ENCODE measurements around the gene IL1RAPL1.

Gene IL1RAPL1

GRCh38 chrX:29834311-29834710, 1247.1 kb downstream of the IL1RAPL1 start:
- no peak for DNase-seq

DNA sequence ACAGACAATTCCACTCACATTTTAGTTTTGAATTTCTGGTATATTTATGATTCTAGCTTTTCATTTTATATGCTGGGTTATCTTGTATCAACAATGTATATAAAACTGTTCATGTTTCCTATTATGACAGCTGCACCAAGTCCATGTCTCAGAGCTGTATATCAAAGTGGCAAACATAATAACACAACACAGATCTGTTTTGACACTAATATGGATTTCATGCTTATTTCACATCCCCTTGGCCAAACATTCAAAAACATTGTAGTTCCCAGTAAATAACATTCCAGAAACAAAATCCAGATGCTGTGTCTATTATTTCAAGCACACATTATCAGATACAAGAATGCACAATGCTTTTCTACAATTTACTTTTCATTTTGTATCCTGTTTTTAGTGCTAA, 1247.5 kb downstream of the IL1RAPL1 start:
- DNase-seq, result no peak

- DNase-seq, result no peak
Measured at GRCh38 chrX:29841750-29842149, 1254.5 kb downstream of the IL1RAPL1 start.

GRCh38 chrX:29842552-29842951, 1255.3 kb downstream of the IL1RAPL1 start:
- no peak for DNase-seq

DNA sequence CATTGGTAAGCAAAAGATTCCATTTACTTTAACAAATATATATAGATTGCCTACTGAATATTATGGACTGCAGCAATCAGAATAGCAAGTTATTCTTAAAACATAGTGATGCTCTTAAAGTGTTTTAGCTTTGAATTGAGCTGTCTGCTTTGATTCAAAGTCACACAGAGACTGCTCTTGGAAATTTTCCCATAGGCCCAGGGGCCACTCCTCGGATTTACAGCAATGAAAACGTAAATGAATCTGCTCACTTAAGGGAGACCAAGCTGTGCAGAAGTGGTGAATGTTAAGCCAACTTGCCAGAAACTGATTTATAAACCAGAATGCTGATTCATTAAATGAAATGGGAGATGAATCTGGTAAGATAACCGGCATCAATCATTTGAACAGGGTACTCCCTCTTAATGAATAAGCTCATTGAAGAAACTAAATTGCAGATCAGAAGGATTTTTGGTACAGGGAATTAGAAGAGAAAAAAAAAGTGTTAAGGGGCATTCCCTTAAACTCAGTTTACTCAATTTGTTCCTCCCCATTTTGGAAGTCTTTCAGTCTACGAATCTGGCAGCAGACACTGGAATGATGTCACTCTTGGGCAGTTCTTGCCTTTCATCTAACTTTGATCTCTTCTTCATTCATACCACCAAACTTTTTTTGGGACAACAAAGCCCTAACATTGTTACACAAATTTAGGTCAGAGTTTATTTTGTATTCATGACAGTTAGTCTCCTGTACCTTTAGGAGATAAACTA, 1264.8 kb downstream of the IL1RAPL1 start:
- no peak for DNase-seq

- DNase-seq, result no peak
Measured at GRCh38 chrX:29852767-29853166, 1265.5 kb downstream of the IL1RAPL1 start.

DNA sequence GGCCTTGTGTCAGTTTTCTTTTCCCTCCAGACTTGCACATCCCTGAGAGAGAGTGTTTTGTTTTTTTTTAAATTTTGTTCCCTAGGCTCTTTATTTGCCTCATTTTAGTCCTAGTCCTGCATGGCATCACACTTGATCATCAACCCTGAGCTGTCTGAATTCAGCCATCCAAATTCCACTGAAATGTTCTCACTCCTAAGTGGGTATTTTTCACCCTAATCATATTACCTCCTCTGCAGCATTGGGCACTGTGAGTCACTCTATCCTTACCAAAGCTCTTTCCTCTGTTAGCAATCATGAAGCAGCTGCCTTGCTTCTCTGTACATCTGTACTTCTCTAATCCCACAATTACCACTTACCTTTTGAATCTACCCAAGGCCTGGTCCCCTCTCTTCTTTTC, 1271.5 kb downstream of the IL1RAPL1 start:
- no peak for DNase-seq

DNA sequence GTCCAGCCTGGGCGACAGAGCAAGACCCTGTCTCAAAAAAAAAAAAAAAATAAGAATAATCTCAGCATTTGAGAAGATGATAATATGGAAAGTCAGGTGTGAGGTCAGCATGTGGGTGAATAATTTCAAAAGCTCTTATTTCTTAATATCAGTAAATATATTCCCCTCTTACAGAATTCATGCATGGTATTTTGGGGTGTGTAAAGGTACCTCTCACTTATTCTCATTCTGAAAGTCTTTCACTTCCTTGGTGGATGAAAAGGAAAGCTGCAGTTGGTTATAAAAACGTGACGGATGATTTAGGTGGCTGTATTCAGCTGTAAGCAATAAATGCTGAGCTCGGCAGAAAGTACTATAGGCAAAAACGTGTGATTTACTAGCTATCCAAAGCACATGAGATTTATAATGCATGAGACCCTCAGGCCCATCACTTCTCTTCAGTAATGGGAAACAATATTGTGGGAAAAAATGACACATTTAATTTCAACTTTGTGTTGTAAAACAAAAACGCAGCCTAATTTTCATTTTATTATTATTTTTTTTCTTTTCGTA, 1275.0 kb downstream of the IL1RAPL1 start:
- no peak for DNase-seq

DNA sequence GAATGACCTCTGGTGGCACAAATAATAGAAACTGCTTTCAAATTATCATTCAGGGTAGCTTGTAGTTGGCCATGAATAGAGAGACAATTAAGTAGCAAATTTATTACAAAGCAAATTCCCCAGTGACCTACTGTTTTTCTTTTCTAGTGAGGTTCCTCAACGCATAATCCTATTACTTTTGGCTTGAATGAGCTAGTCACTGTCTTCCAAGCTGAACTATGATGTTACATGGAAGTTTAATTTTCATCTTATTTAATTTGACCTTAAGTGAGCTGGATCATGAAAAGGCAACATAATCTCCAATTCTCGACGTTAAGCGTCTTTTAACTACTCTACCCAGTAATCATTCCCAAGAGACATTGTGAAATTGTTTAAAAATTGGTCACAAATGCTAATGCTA, 1280.7 kb downstream of the IL1RAPL1 start:
- DNase-seq, result no peak

DNA sequence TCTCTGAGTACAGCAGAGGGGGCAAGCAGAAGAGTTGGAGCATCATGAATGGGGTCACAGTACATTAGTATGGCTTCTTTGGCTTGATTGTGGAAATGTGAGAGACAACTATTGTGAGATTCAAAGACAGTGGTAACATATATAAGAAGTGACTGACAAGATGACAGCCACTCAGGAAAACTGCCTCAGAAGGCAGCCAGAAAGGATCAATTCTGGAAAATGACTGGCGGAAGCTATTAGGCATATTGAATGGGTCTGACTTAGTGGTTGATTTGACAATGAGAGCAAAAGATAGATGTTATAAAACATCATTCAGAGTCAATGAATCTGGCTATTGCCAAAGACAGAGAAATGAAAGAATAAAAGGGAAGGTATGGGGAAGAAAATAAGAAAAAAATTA, 1282.6 kb downstream of the IL1RAPL1 start:
- DNase-seq, result no peak

DNA sequence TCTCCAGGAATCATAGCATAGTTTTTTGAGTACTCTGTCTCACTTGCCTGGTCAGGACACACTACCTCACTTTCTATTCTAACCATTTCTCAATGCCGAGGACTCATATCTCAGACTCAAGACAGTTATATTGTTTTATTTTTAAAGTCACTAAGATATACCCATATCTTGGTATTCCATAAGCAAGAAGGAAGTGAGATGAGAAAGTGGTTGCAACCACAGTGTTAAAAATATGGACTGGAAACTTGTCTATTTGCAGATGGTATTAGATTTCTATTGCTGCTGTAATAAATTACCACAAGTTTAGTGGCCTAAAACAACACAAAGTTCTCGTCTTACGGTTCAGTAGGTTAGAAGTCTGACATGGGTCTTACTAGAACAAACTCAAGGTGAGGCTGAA, 1283.4 kb downstream of the IL1RAPL1 start:
- no peak for DNase-seq

DNA sequence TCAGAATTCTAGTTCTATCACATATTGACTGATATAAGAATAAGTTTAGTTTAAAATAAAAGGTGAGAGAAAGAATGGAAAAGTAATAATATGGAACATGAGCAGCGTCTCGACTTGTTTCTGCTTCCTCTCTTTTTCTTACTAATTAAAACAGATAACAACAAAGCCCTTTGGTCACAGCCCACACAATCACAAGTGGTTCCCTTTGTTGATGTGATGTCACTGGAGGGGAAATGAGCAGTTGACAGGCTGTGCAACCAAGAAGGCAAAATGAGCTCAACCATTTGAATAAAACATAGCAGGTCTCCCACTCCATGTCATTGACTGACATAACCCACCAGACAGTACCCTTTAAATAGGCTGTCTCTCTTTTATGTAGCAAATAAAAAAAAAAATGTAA, 1285.6 kb downstream of the IL1RAPL1 start:
- no peak for DNase-seq

DNA sequence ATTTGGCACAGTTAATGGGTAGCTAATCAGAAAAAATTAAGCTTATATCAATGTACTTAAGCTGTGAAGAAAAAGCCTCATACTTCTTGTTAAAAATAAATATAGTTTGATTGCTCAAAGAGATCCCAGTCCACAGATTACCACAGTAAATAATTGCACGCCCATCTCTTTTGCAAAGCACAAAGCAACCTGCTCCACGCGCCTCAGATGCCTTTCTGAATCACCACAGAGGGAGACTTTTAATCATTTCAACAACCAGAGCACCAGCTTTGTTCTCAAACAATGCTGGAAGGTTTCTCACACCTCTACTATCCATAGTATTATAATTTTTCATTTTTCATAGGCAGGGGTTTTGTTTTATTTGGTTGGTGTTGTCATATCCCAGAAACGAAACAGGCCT, 1289.5 kb downstream of the IL1RAPL1 start:
- DNase-seq, result no peak

DNA sequence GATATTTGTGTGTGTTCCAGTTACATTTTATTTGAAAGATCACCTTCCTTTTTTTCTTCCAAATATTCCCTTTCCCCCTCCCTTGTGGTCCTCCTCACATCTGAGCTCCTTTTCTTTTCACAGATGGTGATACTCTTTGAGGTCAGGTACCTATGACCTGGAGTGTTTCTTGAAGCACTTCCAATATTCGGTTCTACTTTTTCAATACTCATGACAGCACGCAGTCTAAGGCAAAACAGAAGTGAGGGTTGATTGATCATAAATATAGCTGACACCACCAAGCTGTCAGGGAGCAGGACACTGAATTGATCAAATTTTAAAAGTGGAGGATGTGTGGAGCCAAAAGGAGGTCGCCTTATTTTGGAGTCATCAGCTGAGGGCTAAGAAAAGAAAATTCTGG, 1293.7 kb downstream of the IL1RAPL1 start:
- no peak for DNase-seq

GRCh38 chrX:29890004-29890403, 1302.8 kb downstream of the IL1RAPL1 start:
- DNase-seq, result no peak

DNA sequence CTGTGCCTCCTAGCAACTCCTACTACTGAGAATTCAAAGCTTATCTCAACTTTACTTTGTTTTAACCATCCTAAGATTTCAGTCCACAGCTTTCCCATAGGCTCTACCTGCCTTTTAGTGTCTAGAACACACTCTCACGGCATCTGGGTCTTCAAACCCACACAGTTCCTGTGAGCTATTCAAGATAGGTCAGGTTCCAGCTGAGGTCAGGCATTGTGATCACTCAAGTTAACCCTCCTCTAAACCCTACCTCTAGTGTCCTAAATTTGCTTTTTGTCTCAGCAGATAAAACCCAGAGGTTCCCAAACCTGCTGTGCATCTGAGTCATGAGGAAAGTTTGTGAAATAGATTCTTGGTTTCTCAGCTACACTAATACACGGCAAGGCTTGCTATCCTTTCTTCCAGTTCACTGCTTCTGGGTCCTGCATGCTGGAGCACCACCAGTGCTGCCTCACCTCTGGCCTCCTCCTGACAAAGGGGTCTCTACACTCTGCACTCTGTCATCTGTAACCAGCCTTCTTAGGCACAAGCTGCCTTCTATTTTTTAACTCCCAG, 1303.5 kb downstream of the IL1RAPL1 start:
- no peak for DNase-seq

GRCh38 chrX:29902004-29902403, 1314.8 kb downstream of the IL1RAPL1 start:
- DNase-seq, result no peak

DNA sequence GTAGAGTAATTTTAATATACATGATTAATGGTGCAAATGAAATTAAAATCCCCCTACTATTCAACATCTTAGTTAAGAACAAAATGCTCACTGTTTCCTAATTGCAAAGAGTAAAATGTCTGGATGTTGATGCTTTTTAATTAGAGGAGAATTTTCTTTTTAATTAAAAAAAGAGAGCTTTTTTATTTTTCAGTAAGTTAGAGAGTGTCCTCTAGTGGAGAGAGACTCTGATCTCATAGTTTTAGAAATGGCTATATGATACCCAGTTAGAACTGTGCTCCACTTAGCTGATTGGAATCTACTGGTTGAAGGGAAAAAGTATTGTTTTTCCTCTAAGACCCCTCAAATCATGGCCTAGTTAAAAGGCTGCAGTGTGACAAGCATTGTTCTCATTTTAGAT, 1316.1 kb downstream of the IL1RAPL1 start:
- DNase-seq, result no peak

DNA sequence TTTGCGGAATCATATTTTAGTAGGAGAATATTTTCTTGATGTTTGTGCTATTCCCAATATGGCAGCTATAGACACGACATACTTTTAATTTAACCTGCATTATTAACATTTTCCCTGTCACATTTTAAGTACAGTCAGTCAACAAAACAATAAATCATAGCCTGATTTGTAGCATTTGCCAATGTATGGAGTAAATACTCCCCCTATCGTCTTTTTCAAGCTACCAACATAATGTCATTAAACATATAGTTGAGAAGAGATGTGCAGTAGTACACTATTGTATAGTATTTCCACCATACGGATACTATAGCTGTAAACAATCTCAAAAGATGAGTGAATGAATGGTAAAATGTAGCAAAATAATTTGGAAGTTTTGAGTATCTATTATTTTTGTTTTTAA, 1324.4 kb downstream of the IL1RAPL1 start:
- no peak for DNase-seq

DNA sequence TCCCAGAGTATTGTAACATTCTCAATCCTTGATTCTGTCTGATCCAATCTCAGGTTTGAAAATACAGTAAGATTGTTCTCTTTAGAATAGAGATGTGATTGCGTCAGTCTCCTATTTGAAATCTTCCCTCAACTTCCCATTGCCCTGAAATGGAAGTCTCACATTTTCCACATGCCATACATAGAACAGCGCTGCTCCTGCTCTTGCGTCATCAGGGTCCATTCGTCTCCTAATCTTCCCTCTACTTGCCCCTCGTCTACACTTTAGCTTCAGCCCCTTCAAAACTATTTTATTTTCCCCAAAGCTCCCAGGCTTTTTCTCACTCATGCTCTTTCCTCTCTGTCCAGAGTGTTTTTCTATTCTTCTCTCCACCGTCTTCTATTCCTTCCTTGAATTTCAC, 1326.4 kb downstream of the IL1RAPL1 start:
- no peak for DNase-seq

DNA sequence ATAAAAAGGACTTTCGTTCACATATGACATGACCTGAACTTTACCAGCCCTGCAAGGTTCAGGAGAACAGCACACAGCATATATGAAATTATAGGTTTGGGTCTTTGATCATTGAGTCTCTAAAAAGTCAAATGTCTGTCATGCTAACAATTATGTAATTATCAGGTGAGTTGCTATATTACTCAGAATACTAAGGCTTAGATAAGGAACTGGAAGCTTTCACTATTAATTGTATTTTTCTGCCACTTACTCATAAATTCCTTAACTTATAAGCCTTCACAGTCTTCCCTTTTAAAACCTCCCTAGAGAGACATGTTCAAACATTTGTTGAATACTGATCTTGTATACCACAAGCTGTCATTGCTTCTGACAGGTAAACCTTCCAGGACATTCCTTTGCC, 1335.4 kb downstream of the IL1RAPL1 start:
- DNase-seq, result no peak

GRCh38 chrX:29926056-29926455, 1338.8 kb downstream of the IL1RAPL1 start:
- DNase-seq, result no peak

- DNase-seq, result no peak
Measured at GRCh38 chrX:29926659-29927058, 1339.4 kb downstream of the IL1RAPL1 start.

- no peak for DNase-seq
Measured at GRCh38 chrX:29935455-29935854, 1348.2 kb downstream of the IL1RAPL1 start.

DNA sequence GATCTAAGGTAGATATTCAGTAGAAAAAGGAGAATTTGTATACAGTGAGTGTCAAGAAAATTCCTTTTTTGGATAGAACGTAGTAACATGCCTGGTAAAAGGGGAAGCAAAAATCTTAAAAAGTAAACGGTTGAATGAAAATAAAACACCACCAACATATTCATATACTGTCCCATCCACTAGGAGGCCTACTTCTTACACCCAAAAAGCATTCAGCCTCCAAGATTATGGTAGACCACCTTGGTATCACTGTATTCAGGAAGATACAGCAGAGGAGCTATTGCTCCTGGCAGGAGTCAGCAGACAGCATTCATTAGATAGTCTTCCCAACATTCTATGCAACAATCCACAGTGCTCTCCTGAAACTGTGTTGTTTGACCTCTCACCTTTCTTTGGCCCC, 1353.5 kb downstream of the IL1RAPL1 start:
- no peak for DNase-seq
